ENCODE data around the gene NEDD9. TPM values are rescaled to one million over a fixed set of nuclear protein-coding genes. Genes with fewer than 3 reads are reported as not detected.

NEDD9 gene
- total and polyA plus RNA-seq, 2 donors (not counting 1 experiment from before 2014, with no cell fraction given) = 33.7 to 35.2 TPM

GRCh38 chr6:11168091-11168635 is 64.3 kb downstream of the NEDD9 start:
- no peak overlapping the region for H2AFZ ChIP-seq (ENCODE audit: low read length)
- TF ChIP-seq CTCF (conservative IDR thresholded peaks at IDR 0.05 in 1 of 2, IDR thresholded peaks at IDR 0.05 in 1 of 2; ENCODE audit: low read depth in 1 of 2, low read length in 2 of 2) (no peak), EZH2 (IDR thresholded peaks at IDR 0.05; ENCODE audit: low read length, missing control alignments) (no peak)
- no peak overlapping the region for H3K9ac ChIP-seq (ENCODE audit: insufficient read depth, low read length)
- no peaks in the 10 kb centered on the region for H4K20me1 ChIP-seq (ENCODE audit: control insufficient read depth, extremely low read depth, insufficient read depth, low read length)
- H3K27me3 ChIP-seq (ENCODE audit: control insufficient read depth, insufficient read depth, low read length) = no peaks in the 10 kb centered on the region
- H3K4me3 ChIP-seq (replicated peaks in 1 of 4; ENCODE audit: control extremely low read depth in 1 of 4, insufficient read depth in 1 of 4, low read depth in 3 of 4, low read length in 4 of 4) = no peak overlapping the region
- H3K9me3 ChIP-seq (ENCODE audit: control insufficient read depth, insufficient read depth, low read depth, low read length) = no peaks in the 10 kb centered on the region
- H3K4me1 ChIP-seq (ENCODE audit: control insufficient read depth, extremely low read depth, insufficient read depth, low read length) = no peaks in the 10 kb centered on the region
- H3K36me3 ChIP-seq (ENCODE audit: control insufficient read depth, insufficient read depth, low read length) = no peaks in the 10 kb centered on the region
- no peaks in the 10 kb centered on the region for H3K79me2 ChIP-seq (ENCODE audit: control insufficient read depth, insufficient read depth, low read length)
- no peak overlapping the region for H3K27ac ChIP-seq (ENCODE audit: insufficient read depth, low read length)
- no peak overlapping the region for H3K4me2 ChIP-seq (ENCODE audit: extremely low read depth, insufficient read depth, low read length)
- DNase-seq (ENCODE audit: low read depth in 2 of 2) = no peak

GRCh38 chr6:11166948-11167347 is 65.5 kb downstream of the NEDD9 start:
- no peak overlapping the region for H3K9ac ChIP-seq (ENCODE audit: insufficient read depth, low read length)
- no peaks in the 10 kb centered on the region for H4K20me1 ChIP-seq (ENCODE audit: control insufficient read depth, extremely low read depth, insufficient read depth, low read length)
- H2AFZ ChIP-seq (ENCODE audit: low read length) = no peak overlapping the region
- no peaks in the 10 kb centered on the region for H3K9me3 ChIP-seq (ENCODE audit: control insufficient read depth, insufficient read depth, low read depth, low read length)
- no peak overlapping the region for H3K4me3 ChIP-seq (replicated peaks in 1 of 4; ENCODE audit: control extremely low read depth in 1 of 4, insufficient read depth in 1 of 4, low read depth in 3 of 4, low read length in 4 of 4)
- no peaks in the 10 kb centered on the region for H3K79me2 ChIP-seq (ENCODE audit: control insufficient read depth, insufficient read depth, low read length)
- no peaks in the 10 kb centered on the region for H3K4me1 ChIP-seq (ENCODE audit: control insufficient read depth, extremely low read depth, insufficient read depth, low read length)
- no peak overlapping the region for H3K4me2 ChIP-seq (ENCODE audit: extremely low read depth, insufficient read depth, low read length)
- H3K36me3 ChIP-seq (ENCODE audit: control insufficient read depth, insufficient read depth, low read length) = no peaks in the 10 kb centered on the region
- no peaks in the 10 kb centered on the region for H3K27me3 ChIP-seq (ENCODE audit: control insufficient read depth, insufficient read depth, low read length)
- TF ChIP-seq EZH2 (IDR thresholded peaks at IDR 0.05; ENCODE audit: low read length, missing control alignments) = no peak
- no peak for TF ChIP-seq CTCF (conservative IDR thresholded peaks at IDR 0.05 in 1 of 2, IDR thresholded peaks at IDR 0.05 in 1 of 2; ENCODE audit: low read depth in 1 of 2, low read length in 2 of 2)
- no peak overlapping the region for H3K27ac ChIP-seq (ENCODE audit: insufficient read depth, low read length)
- no peak for DNase-seq (ENCODE audit: low read depth in 2 of 2)

GRCh38 chr6:11164717-11165646 is 67.5 kb downstream of the NEDD9 start:
- Histone ChIP-seq H3K27me3 (ENCODE audit: control insufficient read depth, insufficient read depth, low read length) (no peaks in the 10 kb centered on the region), H3K9ac (ENCODE audit: insufficient read depth, low read length) (no peak overlapping the region), H4K20me1 (ENCODE audit: control insufficient read depth, extremely low read depth, insufficient read depth, low read length) (no peaks in the 10 kb centered on the region), H3K27ac (ENCODE audit: insufficient read depth, low read length) (no peak overlapping the region), H3K4me2 (ENCODE audit: extremely low read depth, insufficient read depth, low read length) (no peak overlapping the region), H3K9me3 (ENCODE audit: control insufficient read depth, insufficient read depth, low read depth, low read length) (no peaks in the 10 kb centered on the region), H3K36me3 (ENCODE audit: control insufficient read depth, insufficient read depth, low read length) (no peaks in the 10 kb centered on the region), H2AFZ (ENCODE audit: low read length) (no peak overlapping the region), H3K4me3 (replicated peaks in 1 of 4; ENCODE audit: control extremely low read depth in 1 of 4, insufficient read depth in 1 of 4, low read depth in 3 of 4, low read length in 4 of 4) (no peak overlapping the region), H3K4me1 (ENCODE audit: control insufficient read depth, extremely low read depth, insufficient read depth, low read length) (no peaks in the 10 kb centered on the region), H3K79me2 (ENCODE audit: control insufficient read depth, insufficient read depth, low read length) (no peaks in the 10 kb centered on the region)
- TF ChIP-seq CTCF (conservative IDR thresholded peaks at IDR 0.05 in 1 of 2, IDR thresholded peaks at IDR 0.05 in 1 of 2; ENCODE audit: low read depth in 1 of 2, low read length in 2 of 2) (no peak), EZH2 (IDR thresholded peaks at IDR 0.05; ENCODE audit: low read length, missing control alignments) (no peak)
- DNase-seq (ENCODE audit: low read depth in 2 of 2) = no peak

Measured in fibroblast of lung (primary cell).